Brain microvascular endothelial cell (primary cell): Measurements from ENCODE around the gene TUNAR.

Experiments used
- DNase-seq: peaks from one replicate; pipeline ENCODE4 v3.0.0-alpha.2; 2020
- H3K27ac ChIP-seq: fragments of 250-450 bp; sonication (Bioruptor Pico); 2 replicates; pipeline ENCODE4 v1.5.1; 2020; ENCODE audit warnings: mild to moderate bottlenecking, moderate library complexity
- H3K27me3 ChIP-seq: fragments of 250-450 bp; sonication (Bioruptor Pico); replicated peaks from 2 replicates; pipeline ENCODE4 v1.5.1; 2020; ENCODE audit warnings: mild to moderate bottlenecking
- H3K36me3 ChIP-seq: fragments of 250-450 bp; sonication (Bioruptor Pico); replicated peaks from 2 replicates; pipeline ENCODE4 v1.5.1; 2020; ENCODE audit warnings: mild to moderate bottlenecking
- H3K4me3 ChIP-seq: 2 replicates; pipeline ENCODE4 v1.5.1; 2011; ENCODE audit warnings: low read depth, mild to moderate bottlenecking, control low read depth, low read length, moderate library complexity
- CTCF ChIP-seq: IDR thresholded peaks from 2 replicates; pipeline ENCODE4 v1.5.1; 2011; ENCODE audit warnings: low read depth, mild to moderate bottlenecking, moderate library complexity, low read length, control low read depth, inconsistent platforms; ENCODE audit errors: missing control alignments
- in situ Hi-C: cut with HindIII; loops from 2 replicates; pipeline ENCODE4 v1.10.0; 2017; ENCODE audit warnings: low sequenced_read_pairs, low pct_ligation_motif_present

The TUNAR gene

GRCh38 chr14:95841668-95842067 is 35.0 kb upstream of the TUNAR start:
- H3K36me3 ChIP-seq: no peaks in the 10 kb centered on the region
- in situ Hi-C loops: no loop called here
- no peak for TF ChIP-seq CTCF
- no peak overlapping the region for H3K27ac ChIP-seq
- no peak for DNase-seq
- H3K4me3 ChIP-seq: no peak overlapping the region
- H3K27me3 ChIP-seq: no peaks in the 10 kb centered on the region

DNA sequence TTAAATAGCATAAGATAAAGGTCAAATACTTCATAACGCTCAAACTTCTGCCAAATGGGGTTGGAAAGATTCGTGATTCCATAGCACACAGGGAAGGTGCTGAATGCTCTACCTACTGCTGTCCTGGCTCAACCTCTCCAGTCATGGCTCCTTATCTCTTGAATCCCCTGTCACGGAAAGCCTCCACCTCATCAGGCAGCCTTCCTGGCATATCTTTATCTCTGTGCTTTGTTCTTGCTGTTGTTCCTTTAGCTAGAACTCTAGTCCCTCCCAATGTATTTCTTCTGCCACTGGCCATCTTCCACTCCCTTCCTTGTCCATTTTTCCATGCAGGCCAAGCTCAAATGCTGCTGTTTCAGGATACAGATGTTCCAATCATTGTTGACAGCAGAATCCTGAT is 26.9 kb upstream of the TUNAR start:
- H3K27ac ChIP-seq: no peak overlapping the region
- no peak for TF ChIP-seq CTCF
- in situ Hi-C loops: no loop called here
- no peaks in the 10 kb centered on the region for H3K36me3 ChIP-seq
- DNase-seq: no peak
- no peak overlapping the region for H3K4me3 ChIP-seq
- H3K27me3 ChIP-seq: no peaks in the 10 kb centered on the region

DNA sequence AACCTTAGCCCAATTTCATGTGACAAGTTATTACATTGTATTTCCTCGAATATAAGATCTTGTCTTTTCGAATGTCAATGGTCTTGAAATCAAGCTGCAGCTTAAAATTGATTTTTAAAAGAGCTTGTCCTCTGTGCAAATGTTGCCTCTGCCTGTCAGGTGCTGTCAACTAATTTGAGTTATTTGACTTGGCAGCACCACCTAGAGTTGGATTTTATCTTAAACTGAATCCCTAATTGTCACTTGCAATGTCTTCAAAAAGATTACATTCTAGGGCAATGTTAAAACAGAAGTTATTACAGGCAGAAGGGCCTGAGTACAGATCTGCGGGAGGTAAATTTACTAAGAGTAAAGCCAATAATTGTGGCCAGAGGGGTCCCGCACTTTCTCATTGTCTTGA is 26.2 kb upstream of the TUNAR start:
- H3K27me3 ChIP-seq: no peaks in the 10 kb centered on the region
- no peak overlapping the region for H3K27ac ChIP-seq
- no peaks in the 10 kb centered on the region for H3K36me3 ChIP-seq
- no peak overlapping the region for H3K4me3 ChIP-seq
- TF ChIP-seq CTCF: no peak
- in situ Hi-C loops: no loop called here
- no peak for DNase-seq

- in situ Hi-C loops: no loop called here
- no peak for TF ChIP-seq CTCF
- Histone ChIP-seq H3K27me3 (no peaks in the 10 kb centered on the region), H3K36me3 (no peaks in the 10 kb centered on the region), H3K27ac (no peak overlapping the region), H3K4me3 (no peak overlapping the region)
- DNase-seq: no peak
Observed at GRCh38 chr14:95855606-95856005, 21.0 kb upstream of the TUNAR start.

- TF ChIP-seq CTCF: no peak
- Histone ChIP-seq H3K4me3 (no peak overlapping the region), H3K27ac (no peak overlapping the region), H3K36me3 (no peaks in the 10 kb centered on the region), H3K27me3 (no peaks in the 10 kb centered on the region)
- in situ Hi-C loops: no loop called here
- DNase-seq: no peak
Observed at GRCh38 chr14:95857275-95857674, 19.4 kb upstream of the TUNAR start.

DNA sequence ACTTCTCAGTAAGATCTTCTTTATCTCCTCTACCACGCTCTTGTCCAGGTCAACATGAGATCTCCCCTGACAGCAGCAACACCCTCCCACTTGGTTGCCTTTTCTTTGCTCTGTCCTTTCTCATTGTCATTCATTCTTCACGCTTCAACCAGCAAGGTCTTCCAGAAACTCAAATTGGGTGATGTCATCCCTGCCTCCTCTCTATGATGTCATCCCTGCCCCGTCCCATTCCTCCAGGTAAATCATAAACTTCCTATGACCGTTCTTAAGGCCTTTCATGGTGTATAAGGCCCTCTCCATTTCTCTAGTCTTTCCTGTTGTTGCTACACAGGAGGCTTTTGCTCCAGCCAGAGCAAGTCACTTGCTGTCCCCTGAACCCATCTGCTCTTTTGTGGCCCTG is 17.7 kb upstream of the TUNAR start:
- no peak for DNase-seq

More for the DNA sequence above, 17.7 kb upstream of the TUNAR start:
- in situ Hi-C loops: no loop called here
- H3K4me3 ChIP-seq: no peak overlapping the region
- TF ChIP-seq CTCF: no peak
- no peak overlapping the region for H3K27ac ChIP-seq
- H3K27me3 ChIP-seq: no peaks in the 10 kb centered on the region
- H3K36me3 ChIP-seq: no peaks in the 10 kb centered on the region
